ENCODE results near the gene NSUN7. TPM values are rescaled to one million over a fixed set of nuclear protein-coding genes. Genes with fewer than 3 reads are reported as not detected.

The NSUN7 gene
- total RNA-seq, 1 experiment from 2014 or later: 7.7 TPM

DNA sequence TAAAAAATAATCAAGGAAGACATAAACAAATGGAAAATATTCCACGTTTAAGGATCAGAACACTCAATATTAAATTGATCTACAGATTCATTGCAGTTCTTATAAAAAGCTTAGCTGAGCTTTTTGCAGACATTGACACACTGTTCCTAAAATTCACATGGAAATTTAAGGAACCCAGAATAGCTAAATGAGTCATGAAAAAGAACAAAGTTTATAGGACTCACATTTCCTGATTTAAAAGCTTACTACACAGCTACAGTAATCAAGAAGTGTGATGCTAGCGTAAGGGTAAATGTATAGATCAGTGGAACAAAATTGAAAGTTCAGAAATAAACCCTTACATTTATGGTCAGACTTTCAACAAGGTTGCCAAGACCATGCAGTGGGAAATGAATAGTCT, 33.1 kb downstream of the NSUN7 start:
- no peak for DNase-seq
- intact Hi-C loops (cut with micrococcal nuclease; ENCODE audit: unreplicated experiment): no loop called here
- H3K4me3 Mint-ChIP-seq (ENCODE audit: low read depth, unreplicated experiment): no peak overlapping the region
- H3K27ac Mint-ChIP-seq (ENCODE audit: unreplicated experiment): no peak overlapping the region
- no peaks in the 10 kb centered on the region for H3K36me3 Mint-ChIP-seq (ENCODE audit: insufficient read depth, unreplicated experiment)
- no TSS peak for BruUV-seq (replicated peaks)
- no peaks in the 10 kb centered on the region for H3K9me3 Mint-ChIP-seq (ENCODE audit: low read depth, unreplicated experiment)
- no peaks in the 10 kb centered on the region for H3K4me1 Mint-ChIP-seq (ENCODE audit: low read depth, unreplicated experiment)
- CTCF ChIA-PET: interaction anchor here (0.7 kb wide), 1 partner anchor 95 kb away, joined by 5 read pairs; no protein-coding TSS in a partner anchor
- H3K27me3 Mint-ChIP-seq (ENCODE audit: unreplicated experiment): no peaks in the 10 kb centered on the region
- TF ChIP-seq, protein P1, sequence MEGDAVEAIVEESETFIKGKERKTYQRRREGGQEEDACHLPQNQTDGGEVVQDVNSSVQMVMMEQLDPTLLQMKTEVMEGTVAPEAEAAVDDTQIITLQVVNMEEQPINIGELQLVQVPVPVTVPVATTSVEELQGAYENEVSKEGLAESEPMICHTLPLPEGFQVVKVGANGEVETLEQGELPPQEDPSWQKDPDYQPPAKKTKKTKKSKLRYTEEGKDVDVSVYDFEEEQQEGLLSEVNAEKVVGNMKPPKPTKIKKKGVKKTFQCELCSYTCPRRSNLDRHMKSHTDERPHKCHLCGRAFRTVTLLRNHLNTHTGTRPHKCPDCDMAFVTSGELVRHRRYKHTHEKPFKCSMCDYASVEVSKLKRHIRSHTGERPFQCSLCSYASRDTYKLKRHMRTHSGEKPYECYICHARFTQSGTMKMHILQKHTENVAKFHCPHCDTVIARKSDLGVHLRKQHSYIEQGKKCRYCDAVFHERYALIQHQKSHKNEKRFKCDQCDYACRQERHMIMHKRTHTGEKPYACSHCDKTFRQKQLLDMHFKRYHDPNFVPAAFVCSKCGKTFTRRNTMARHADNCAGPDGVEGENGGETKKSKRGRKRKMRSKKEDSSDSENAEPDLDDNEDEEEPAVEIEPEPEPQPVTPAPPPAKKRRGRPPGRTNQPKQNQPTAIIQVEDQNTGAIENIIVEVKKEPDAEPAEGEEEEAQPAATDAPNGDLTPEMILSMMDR (IDR thresholded peaks at IDR 0.05; ENCODE audit: unreplicated experiment): no peak

GRCh38 chr4:40785727-40786126, 36.0 kb downstream of the NSUN7 start:
- H3K4me3 Mint-ChIP-seq (ENCODE audit: low read depth, unreplicated experiment): no peak overlapping the region
- no peak for DNase-seq
- no peaks in the 10 kb centered on the region for H3K9me3 Mint-ChIP-seq (ENCODE audit: low read depth, unreplicated experiment)
- no peak overlapping the region for H3K27ac Mint-ChIP-seq (ENCODE audit: unreplicated experiment)
- H3K27me3 Mint-ChIP-seq (ENCODE audit: unreplicated experiment): no peaks in the 10 kb centered on the region
- CTCF ChIA-PET: no interaction called here
- BruUV-seq (replicated peaks): no TSS peak
- TF ChIP-seq, protein P1 (IDR thresholded peaks at IDR 0.05; ENCODE audit: unreplicated experiment): no peak
- intact Hi-C loops (cut with micrococcal nuclease; ENCODE audit: unreplicated experiment): no loop called here
- H3K36me3 Mint-ChIP-seq (ENCODE audit: insufficient read depth, unreplicated experiment): no peaks in the 10 kb centered on the region
- H3K4me1 Mint-ChIP-seq (ENCODE audit: low read depth, unreplicated experiment): no peaks in the 10 kb centered on the region

DNA sequence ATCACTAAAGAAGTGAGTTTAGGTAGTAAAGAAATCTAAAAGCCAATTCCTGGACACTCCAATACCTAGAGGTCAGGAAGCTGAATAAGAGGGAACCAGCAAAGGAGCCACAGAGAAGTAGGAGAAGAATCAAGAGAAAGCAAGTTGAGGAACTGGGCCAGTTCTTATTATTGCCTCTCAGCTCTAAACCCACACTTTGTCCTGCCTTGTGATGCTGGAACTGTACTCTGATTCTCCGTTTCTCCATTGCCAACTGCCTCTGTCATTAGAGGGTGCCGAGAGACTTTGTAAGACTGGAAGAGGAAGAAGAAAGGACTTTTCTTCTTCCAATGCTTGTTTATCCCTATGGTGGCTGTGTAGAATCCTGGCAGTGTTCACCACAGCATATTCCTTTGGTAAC, 38.6 kb downstream of the NSUN7 start:
- intact Hi-C loops (cut with micrococcal nuclease; ENCODE audit: unreplicated experiment): no loop called here
- Mint-ChIP-seq H3K27me3 (ENCODE audit: unreplicated experiment) (no peaks in the 10 kb centered on the region), H3K9me3 (ENCODE audit: low read depth, unreplicated experiment) (no peaks in the 10 kb centered on the region)

DNA sequence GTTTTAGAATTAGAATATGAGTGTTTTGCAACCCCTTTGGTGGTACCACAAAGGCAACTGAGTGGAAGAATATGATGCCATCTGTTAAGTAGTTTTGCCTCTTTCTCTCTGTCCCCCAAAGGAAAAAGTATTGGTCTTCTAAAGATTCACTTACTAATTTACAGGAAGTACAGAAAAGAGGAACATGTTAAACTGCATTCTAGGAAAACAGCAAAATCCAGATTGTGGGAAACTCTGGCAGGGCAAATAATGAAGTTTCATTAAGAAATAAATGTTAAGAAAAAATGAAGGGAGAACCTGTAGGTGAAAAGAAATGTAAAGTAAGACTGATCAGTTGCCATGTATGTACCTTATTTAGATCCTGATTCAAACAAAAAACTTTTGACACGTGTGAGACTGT, 39.3 kb downstream of the NSUN7 start:
- TF ChIP-seq, protein P1 (IDR thresholded peaks at IDR 0.05; ENCODE audit: unreplicated experiment): no peak
- intact Hi-C loops (cut with micrococcal nuclease; ENCODE audit: unreplicated experiment): no loop called here
- Mint-ChIP-seq H3K27ac (ENCODE audit: unreplicated experiment) (no peak overlapping the region), H3K27me3 (ENCODE audit: unreplicated experiment) (no peaks in the 10 kb centered on the region), H3K4me1 (ENCODE audit: low read depth, unreplicated experiment) (no peaks in the 10 kb centered on the region), H3K36me3 (ENCODE audit: insufficient read depth, unreplicated experiment) (no peaks in the 10 kb centered on the region), H3K4me3 (ENCODE audit: low read depth, unreplicated experiment) (no peak overlapping the region), H3K9me3 (ENCODE audit: low read depth, unreplicated experiment) (no peaks in the 10 kb centered on the region)
- no TSS peak for BruUV-seq (replicated peaks)
- no peak for DNase-seq
- CTCF ChIA-PET: no interaction called here

More for the DNA sequence above, 38.6 kb downstream of the NSUN7 start:
- BruUV-seq (replicated peaks): no TSS peak
- no peak overlapping the region for H3K27ac Mint-ChIP-seq (ENCODE audit: unreplicated experiment)
- TF ChIP-seq, protein P1 (IDR thresholded peaks at IDR 0.05; ENCODE audit: unreplicated experiment): no peak
- CTCF ChIA-PET: no interaction called here
- no peak for DNase-seq
- H3K4me3 Mint-ChIP-seq (ENCODE audit: low read depth, unreplicated experiment): no peak overlapping the region
- H3K4me1 Mint-ChIP-seq (ENCODE audit: low read depth, unreplicated experiment): no peaks in the 10 kb centered on the region
- no peaks in the 10 kb centered on the region for H3K36me3 Mint-ChIP-seq (ENCODE audit: insufficient read depth, unreplicated experiment)
